ENCODE data around the gene ZNF485.

ZNF485 gene

GRCh38 chr10:43667317-43667731, 61.1 kb downstream of the ZNF485 start:
- DNase-seq (ENCODE audit: low read depth in 2 of 3, low spot score in 1 of 3): no peak
